ENCODE data around the gene PBX3.
"Not testable (repeated sequence)": the region's sequence is repeated elsewhere in the genome, so short reads cannot be mapped to it uniquely, and the experiment has no call there.

The PBX3 gene

GRCh38 chr9:125749287-125749935, 2.2 kb downstream of the PBX3 start:
- DNase-seq (ENCODE audit: low spot score) = no peak

GRCh38 chr9:125749951-125750626, 2.9 kb downstream of the PBX3 start:
- DNase-seq (ENCODE audit: low spot score) = no peak

GRCh38 chr9:125750627-125751011, 3.4 kb downstream of the PBX3 start:
- no peak for DNase-seq (ENCODE audit: low spot score)

- DNase-seq (ENCODE audit: low spot score) = no peak
Observed at GRCh38 chr9:125752070-125752628, 5.0 kb downstream of the PBX3 start.

- no peak for DNase-seq (ENCODE audit: low spot score)
Observed at GRCh38 chr9:125754096-125754495, 6.9 kb downstream of the PBX3 start.

- no peak for DNase-seq (ENCODE audit: low spot score)
Observed at GRCh38 chr9:125755340-125755739, 8.2 kb downstream of the PBX3 start.

GRCh38 chr9:125756518-125756917, 9.3 kb downstream of the PBX3 start:
- no peak for DNase-seq (ENCODE audit: low spot score)

- DNase-seq (ENCODE audit: low spot score) = no peak
Observed at GRCh38 chr9:125757834-125758233, 10.7 kb downstream of the PBX3 start.

GRCh38 chr9:125758986-125759763, 12.0 kb downstream of the PBX3 start:
- no peak for DNase-seq (ENCODE audit: low spot score)

GRCh38 chr9:125759764-125760129, 12.6 kb downstream of the PBX3 start:
- DNase-seq (ENCODE audit: low spot score) = no peak

GRCh38 chr9:125760537-125760936, 13.4 kb downstream of the PBX3 start:
- DNase-seq (ENCODE audit: low spot score) = no peak

GRCh38 chr9:125761676-125762450, 14.7 kb downstream of the PBX3 start:
- no peak for DNase-seq (ENCODE audit: low spot score)

- DNase-seq (ENCODE audit: low spot score) = no peak
Observed at GRCh38 chr9:125763394-125763801, 16.2 kb downstream of the PBX3 start.

GRCh38 chr9:125764198-125764597, 17.0 kb downstream of the PBX3 start:
- DNase-seq (ENCODE audit: low spot score) = no peak

- no peak for DNase-seq (ENCODE audit: low spot score)
Observed at GRCh38 chr9:125766468-125767221, 19.5 kb downstream of the PBX3 start.

GRCh38 chr9:125767349-125767748, 20.2 kb downstream of the PBX3 start:
- DNase-seq (ENCODE audit: low spot score) = no peak

GRCh38 chr9:125768803-125769202, 21.6 kb downstream of the PBX3 start:
- DNase-seq (ENCODE audit: low spot score) = no peak

- DNase-seq (ENCODE audit: low spot score) = no peak
Observed at GRCh38 chr9:125771037-125771436, 23.9 kb downstream of the PBX3 start.

GRCh38 chr9:125772740-125773139, 25.6 kb downstream of the PBX3 start:
- DNase-seq (ENCODE audit: low spot score) = no peak

- no peak for DNase-seq (ENCODE audit: low spot score)
Observed at GRCh38 chr9:125774106-125774505, 26.9 kb downstream of the PBX3 start.

- DNase-seq (ENCODE audit: low spot score) = not testable (repeated sequence)
Observed at GRCh38 chr9:125776789-125777188, 29.6 kb downstream of the PBX3 start.

Data from SW480 (cell line).